Neural progenitor cell (in vitro differentiated cells): ENCODE measurements around the gene CMTM8. TPM values are rescaled to one million over a fixed set of nuclear protein-coding genes. Genes with fewer than 3 reads are reported as not detected.

Experiments used
- DNase-seq: peaks from one replicate; pipeline ENCODE4 v3.0.0-alpha.2; 2016; ENCODE audit warnings: low spot score
- H2AFZ ChIP-seq: fragments of 200-600 bp; sonication (generic); replicated peaks from 2 replicates; pipeline ENCODE4 v1.6.1; 2016; ENCODE audit warnings: antibody characterized with exemption
- H3F3A ChIP-seq: fragments of 200-600 bp; sonication (generic); 2 replicates; pipeline ENCODE4 v1.6.1; 2016; ENCODE audit warnings: antibody characterized with exemption, low read depth
- H3K27ac ChIP-seq: fragments of 200-600 bp; sonication (generic); 2 replicates; pipeline ENCODE4 v1.5.1; 2016; ENCODE audit warnings: mild to moderate bottlenecking
- H3K27me3 ChIP-seq: fragments of 200-600 bp; sonication (generic); 2 replicates; pipeline ENCODE4 v1.6.1; 2016; ENCODE audit warnings: mild to moderate bottlenecking, moderate library complexity
- H3K36me3 ChIP-seq: fragments of 200-600 bp; sonication (generic); 2 replicates; pipeline ENCODE4 v1.5.1; 2016
- H3K4me1 ChIP-seq: fragments of 200-600 bp; sonication (generic); 2 replicates; pipeline ENCODE4 v1.6.1; 2016; ENCODE audit warnings: mixed run types
- H3K4me2 ChIP-seq: fragments of 200-600 bp; sonication (generic); 2 replicates; pipeline ENCODE4 v1.6.1; 2016
- H3K4me3 ChIP-seq: fragments of 200-600 bp; sonication (generic); 2 replicates; pipeline ENCODE4 v1.5.1; 2016
- H3K79me2 ChIP-seq: fragments of 200-600 bp; sonication (generic); 2 replicates; pipeline ENCODE4 v1.6.1; 2016; ENCODE audit warnings: low read depth
- H3K9ac ChIP-seq: fragments of 200-600 bp; sonication (generic); 2 replicates; pipeline ENCODE4 v1.6.1; 2016
- H3K9me3 ChIP-seq: fragments of 200-600 bp; sonication (generic); 2 replicates; pipeline ENCODE4 v1.5.1; 2016; ENCODE audit warnings: low read depth
- H4K20me1 ChIP-seq: fragments of 200-600 bp; sonication (generic); 2 replicates; pipeline ENCODE4 v1.6.1; 2016; ENCODE audit warnings: low read depth
- H3K27ac Mint-ChIP-seq: 3 replicates; pipeline ENCODE4 v1.8.0; 2021; ENCODE audit warnings: mixed read lengths
- H3K27me3 Mint-ChIP-seq: 2 replicates; pipeline ENCODE4 v1.8.0; 2022; ENCODE audit warnings: low read depth, mild to moderate bottlenecking, inconsistent platforms, moderate library complexity, mixed read lengths; ENCODE audit not compliant: insufficient read depth
- H3K36me3 Mint-ChIP-seq: 3 replicates; pipeline ENCODE4 v1.8.0; 2021; ENCODE audit warnings: mixed read lengths
- H3K4me1 Mint-ChIP-seq: 3 replicates; pipeline ENCODE4 v1.8.0; 2021; ENCODE audit warnings: mixed read lengths
- H3K4me3 Mint-ChIP-seq: 3 replicates; pipeline ENCODE4 v1.8.0; 2021; ENCODE audit warnings: mild to moderate bottlenecking, moderate library complexity, mixed read lengths
- H3K9me3 Mint-ChIP-seq: 3 replicates; pipeline ENCODE4 v1.8.0; 2020; ENCODE audit warnings: mixed read lengths
- CTCF ChIP-seq: fragments of 200-600 bp; sonication (generic); IDR thresholded peaks from 2 replicates; pipeline ENCODE4 v1.5.1; 2017; ENCODE audit warnings: antibody characterized with exemption, mild to moderate bottlenecking
- EZH2 ChIP-seq: fragments of 200-600 bp; sonication (generic); IDR thresholded peaks from 2 replicates; pipeline ENCODE4 v1.6.1; 2017; ENCODE audit warnings: antibody characterized with exemption, mild to moderate bottlenecking, moderate library complexity
- EZH2phosphoT487 ChIP-seq: fragments of 200-600 bp; sonication (generic); IDR thresholded peaks from 2 replicates; pipeline ENCODE4 v1.6.1; 2017; ENCODE audit warnings: antibody characterized with exemption
- total RNA-seq: library from RNA; depleted of rRNA; stranded (reverse); fragments of >200 nt; gene quantifications from 2 replicates; pipeline ENCODE4 v1.2.3, GENCODE V29; 2015; ENCODE audit warnings: low replicate concordance

The CMTM8 gene
- total RNA-seq, 1 donor from 2014 or later = 2.1 TPM

- Histone ChIP-seq H3F3A (peaks cover 22% of the 10 kb centered on the region), H3K9ac (no peak overlapping the region), H4K20me1 (peaks cover 5% of the 10 kb centered on the region), H3K4me3 (peak overlapping the region; percentile 46), H3K27me3 (peaks cover 76% of the 10 kb centered on the region), H3K36me3 (no peaks in the 10 kb centered on the region), H3K4me1 (peaks cover 10% of the 10 kb centered on the region), H3K9me3 (no peaks in the 10 kb centered on the region), H3K79me2 (no peaks in the 10 kb centered on the region), H3K4me2 (peak overlapping the region; percentile 80), H2AFZ (peak overlapping the region; percentile 47), H3K27ac (no peak overlapping the region)
- peaks cover 7% of the 10 kb centered on the region for H3K27me3 Mint-ChIP-seq
- H3K27ac Mint-ChIP-seq = no peak overlapping the region
- DNase-seq = peak; percentile 57
- H3K36me3 Mint-ChIP-seq = no peaks in the 10 kb centered on the region
- peak overlapping the region; percentile 78 for H3K4me3 Mint-ChIP-seq
- TF ChIP-seq EZH2 (no peak), EZH2phosphoT487 (no peak), CTCF (no peak)
- H3K4me1 Mint-ChIP-seq = peaks cover 27% of the 10 kb centered on the region
- no peaks in the 10 kb centered on the region for H3K9me3 Mint-ChIP-seq
Observed at GRCh38 chr3:32401126-32401525, 162.6 kb downstream of the CMTM8 start.

GRCh38 chr3:32401556-32402081 is 163.1 kb downstream of the CMTM8 start:
- H4K20me1 ChIP-seq = peaks cover 5% of the 10 kb centered on the region
- H3K4me3 ChIP-seq = peak overlapping the region; percentile 46
- TF ChIP-seq EZH2phosphoT487 = peak; percentile 71
- peak; percentile 53 for TF ChIP-seq EZH2
- no peak for TF ChIP-seq CTCF
- Mint-ChIP-seq H3K4me1 (peaks cover 27% of the 10 kb centered on the region), H3K27ac (peak overlapping the region; percentile 93), H3K27me3 (peaks cover 7% of the 10 kb centered on the region), H3K9me3 (no peaks in the 10 kb centered on the region), H3K36me3 (no peaks in the 10 kb centered on the region), H3K4me3 (peak overlapping the region; percentile 78)
- no peaks in the 10 kb centered on the region for H3K36me3 ChIP-seq
- no peak overlapping the region for H3K9ac ChIP-seq
- H2AFZ ChIP-seq = peak overlapping the region; percentile 47
- DNase-seq = peak; percentile 90
- no peaks in the 10 kb centered on the region for H3K9me3 ChIP-seq
- H3K4me2 ChIP-seq = peak overlapping the region; percentile 80
- peaks cover 22% of the 10 kb centered on the region for H3F3A ChIP-seq
- H3K79me2 ChIP-seq = no peaks in the 10 kb centered on the region
- no peak overlapping the region for H3K27ac ChIP-seq
- H3K4me1 ChIP-seq = peaks cover 12% of the 10 kb centered on the region
- peaks cover 81% of the 10 kb centered on the region for H3K27me3 ChIP-seq

GRCh38 chr3:32403663-32404062 is 165.2 kb downstream of the CMTM8 start:
- no peaks in the 10 kb centered on the region for H3K9me3 Mint-ChIP-seq
- H3K27ac Mint-ChIP-seq = no peak overlapping the region
- Histone ChIP-seq H4K20me1 (peaks cover 5% of the 10 kb centered on the region), H3K4me3 (no peak overlapping the region), H3K79me2 (no peaks in the 10 kb centered on the region), H3K27ac (no peak overlapping the region), H3K4me2 (no peak overlapping the region), H3F3A (peaks cover 22% of the 10 kb centered on the region), H3K36me3 (no peaks in the 10 kb centered on the region), H3K27me3 (peaks cover 92% of the 10 kb centered on the region), H3K4me1 (peaks cover 17% of the 10 kb centered on the region), H2AFZ (no peak overlapping the region), H3K9ac (no peak overlapping the region), H3K9me3 (no peaks in the 10 kb centered on the region)
- H3K27me3 Mint-ChIP-seq = peaks cover 7% of the 10 kb centered on the region
- H3K4me1 Mint-ChIP-seq = peaks cover 24% of the 10 kb centered on the region
- H3K4me3 Mint-ChIP-seq = no peak overlapping the region
- no peaks in the 10 kb centered on the region for H3K36me3 Mint-ChIP-seq
- no peak for DNase-seq
- TF ChIP-seq EZH2 (no peak), CTCF (no peak), EZH2phosphoT487 (no peak)
